ENCODE measurements around the gene TNKS1BP1. TPM values are rescaled to one million over a fixed set of nuclear protein-coding genes. Genes with fewer than 3 reads are reported as not detected.

Gene TNKS1BP1
- total RNA-seq, 1 donor from 2014 or later = 122 TPM

GRCh38 chr11:57279116-57279515 is 45.6 kb downstream of the TNKS1BP1 start:
- Mint-ChIP-seq H3K9me3 (peaks cover 4% of the 10 kb centered on the region), H3K27ac (no peak overlapping the region), H3K36me3 (no peaks in the 10 kb centered on the region), H3K27me3 (no peaks in the 10 kb centered on the region), H3K4me3 (no peak overlapping the region), H3K4me1 (ENCODE audit: unreplicated experiment) (peaks cover 15% of the 10 kb centered on the region)
- TF ChIP-seq CTCF (conservative IDR thresholded peaks at IDR 0.05) = no peak
- DNase-seq (ENCODE audit: extremely low spot score, unreplicated experiment) = no peak

DNA sequence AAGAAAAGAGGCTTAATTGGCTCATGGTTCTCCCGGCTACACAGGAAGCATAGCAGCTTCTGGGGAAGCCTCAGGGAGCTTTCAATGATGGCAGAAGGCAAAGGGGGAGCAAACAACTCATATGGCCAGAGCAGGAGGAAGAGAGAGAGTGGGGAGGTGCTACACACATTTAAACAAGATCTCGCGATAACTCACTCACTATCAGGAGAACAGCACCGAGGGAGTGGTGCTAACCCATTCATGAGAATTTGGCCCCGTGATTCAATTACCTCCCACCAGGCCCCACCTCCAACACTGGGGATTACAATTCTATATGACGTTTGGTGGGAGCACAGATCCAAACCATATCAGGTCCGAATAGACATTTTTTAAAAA is 46.0 kb downstream of the TNKS1BP1 start:
- H3K4me3 Mint-ChIP-seq = no peak overlapping the region

GRCh38 chr11:57277845-57278720 is 46.7 kb downstream of the TNKS1BP1 start:
- H3K4me1 Mint-ChIP-seq (ENCODE audit: unreplicated experiment) = peaks cover 15% of the 10 kb centered on the region
- peaks cover 4% of the 10 kb centered on the region for H3K9me3 Mint-ChIP-seq
- peak overlapping the region; percentile 60 for H3K27ac Mint-ChIP-seq
- peak; percentile 91 for TF ChIP-seq CTCF (conservative IDR thresholded peaks at IDR 0.05)
- DNase-seq (ENCODE audit: extremely low spot score, unreplicated experiment) = no peak
- no peaks in the 10 kb centered on the region for H3K36me3 Mint-ChIP-seq
- peak overlapping the region; percentile 50 for H3K4me3 Mint-ChIP-seq
- H3K27me3 Mint-ChIP-seq = no peaks in the 10 kb centered on the region

More for the DNA sequence above, 46.0 kb downstream of the TNKS1BP1 start:
- H3K9me3 Mint-ChIP-seq = peaks cover 4% of the 10 kb centered on the region
- no peak for TF ChIP-seq CTCF (conservative IDR thresholded peaks at IDR 0.05)
- DNase-seq (ENCODE audit: extremely low spot score, unreplicated experiment) = no peak
- no peaks in the 10 kb centered on the region for H3K36me3 Mint-ChIP-seq
- H3K27me3 Mint-ChIP-seq = no peaks in the 10 kb centered on the region
- peaks cover 15% of the 10 kb centered on the region for H3K4me1 Mint-ChIP-seq (ENCODE audit: unreplicated experiment)
- no peak overlapping the region for H3K27ac Mint-ChIP-seq

DNA sequence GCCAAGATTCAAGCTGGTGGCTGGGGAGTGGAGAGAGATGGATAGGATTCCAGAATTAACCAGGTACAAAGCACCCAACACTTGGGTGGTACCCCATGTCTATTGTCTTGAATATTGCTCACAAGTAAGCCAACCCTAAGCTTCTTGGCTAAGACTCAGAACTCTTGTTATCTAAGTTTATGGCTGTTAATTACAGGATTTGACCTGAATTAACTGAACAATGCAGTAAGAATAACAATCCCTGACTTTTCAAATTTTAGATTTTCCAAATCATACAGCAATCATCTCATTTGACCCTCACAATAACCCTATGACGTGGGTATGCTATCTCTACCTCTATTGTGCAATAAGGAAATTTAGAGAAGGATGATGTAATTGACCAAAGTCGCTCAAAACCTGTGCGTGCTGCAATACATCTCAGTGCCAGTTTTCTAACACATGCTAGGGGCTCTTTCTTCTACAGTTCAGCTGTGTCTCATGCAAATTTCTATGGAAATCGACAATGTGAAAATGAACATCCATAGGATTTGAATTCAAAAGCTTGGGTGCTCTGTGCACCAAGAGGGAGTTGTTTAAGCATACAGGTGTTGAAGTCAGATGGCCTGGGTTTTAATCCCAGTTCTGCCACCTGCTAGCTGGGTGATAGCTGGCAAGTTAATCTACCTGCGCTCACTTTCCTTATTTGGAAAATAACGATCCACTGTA is 47.6 kb downstream of the TNKS1BP1 start:
- Mint-ChIP-seq H3K27ac (peak overlapping the region; percentile 60), H3K36me3 (no peaks in the 10 kb centered on the region), H3K4me3 (no peak overlapping the region), H3K9me3 (peaks cover 4% of the 10 kb centered on the region), H3K27me3 (no peaks in the 10 kb centered on the region), H3K4me1 (ENCODE audit: unreplicated experiment) (peaks cover 15% of the 10 kb centered on the region)
- DNase-seq (ENCODE audit: extremely low spot score, unreplicated experiment) = no peak
- TF ChIP-seq CTCF (conservative IDR thresholded peaks at IDR 0.05) = no peak

- H3K36me3 Mint-ChIP-seq = no peaks in the 10 kb centered on the region
- no peak overlapping the region for H3K27ac Mint-ChIP-seq
- no peak for TF ChIP-seq CTCF (conservative IDR thresholded peaks at IDR 0.05)
- no peak for DNase-seq (ENCODE audit: extremely low spot score, unreplicated experiment)
- peaks cover 15% of the 10 kb centered on the region for H3K4me1 Mint-ChIP-seq (ENCODE audit: unreplicated experiment)
- no peak overlapping the region for H3K4me3 Mint-ChIP-seq
- H3K9me3 Mint-ChIP-seq = peaks cover 4% of the 10 kb centered on the region
- no peaks in the 10 kb centered on the region for H3K27me3 Mint-ChIP-seq
Measured at GRCh38 chr11:57276169-57276970, 48.4 kb downstream of the TNKS1BP1 start.

Measured in type B pancreatic cell (in vitro differentiated cells).